Epidermal melanocyte (primary cell): ENCODE data around the gene CUL4A.
"Not testable (repeated sequence)": the region's sequence is repeated elsewhere in the genome, so short reads cannot be mapped to it uniquely, and the experiment has no call there.

Source experiments
- DNase-seq: peaks from one replicate; pipeline ENCODE4 v3.0.0; 2011; ENCODE audit warnings: low spot score; ENCODE audit not compliant: insufficient read length

CUL4A gene

DNA sequence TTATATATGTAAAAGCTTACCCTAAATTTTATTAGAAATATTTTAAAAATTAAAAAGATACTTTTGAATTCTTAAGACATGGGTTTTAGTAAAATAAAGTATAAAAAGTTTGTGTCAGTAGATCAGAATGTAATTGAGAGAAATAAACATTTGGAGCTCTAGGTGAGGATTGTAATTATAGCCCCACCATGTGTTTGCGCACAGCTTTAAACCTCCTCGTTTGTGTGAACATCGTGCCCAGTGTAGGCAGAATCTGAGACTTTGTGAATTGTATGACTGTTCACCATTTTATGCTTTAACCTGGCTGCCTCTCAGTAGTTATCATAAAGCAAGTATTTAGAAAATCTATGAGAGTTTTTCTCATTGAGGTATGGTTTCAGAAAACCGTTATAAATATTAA, 29.1 kb downstream of the CUL4A start:
- DNase-seq = no peak

DNA sequence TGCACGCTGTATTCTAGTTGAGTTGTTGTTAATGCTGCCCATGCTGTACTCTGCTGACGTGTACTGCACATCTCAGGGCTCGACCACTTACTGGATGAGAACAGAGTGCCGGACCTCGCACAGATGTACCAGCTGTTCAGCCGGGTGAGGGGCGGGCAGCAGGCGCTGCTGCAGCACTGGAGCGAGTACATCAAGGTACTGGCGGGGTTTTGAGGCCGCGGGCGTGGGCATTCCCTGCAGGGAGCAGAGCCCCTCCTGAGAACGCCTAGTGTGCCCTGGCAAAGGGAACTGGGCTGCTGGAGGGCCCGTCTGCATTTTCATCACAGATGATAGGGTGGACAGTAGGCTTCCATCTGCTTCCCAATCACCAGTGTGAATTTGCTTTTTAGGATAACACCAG, 29.9 kb downstream of the CUL4A start:
- DNase-seq = no peak

DNA sequence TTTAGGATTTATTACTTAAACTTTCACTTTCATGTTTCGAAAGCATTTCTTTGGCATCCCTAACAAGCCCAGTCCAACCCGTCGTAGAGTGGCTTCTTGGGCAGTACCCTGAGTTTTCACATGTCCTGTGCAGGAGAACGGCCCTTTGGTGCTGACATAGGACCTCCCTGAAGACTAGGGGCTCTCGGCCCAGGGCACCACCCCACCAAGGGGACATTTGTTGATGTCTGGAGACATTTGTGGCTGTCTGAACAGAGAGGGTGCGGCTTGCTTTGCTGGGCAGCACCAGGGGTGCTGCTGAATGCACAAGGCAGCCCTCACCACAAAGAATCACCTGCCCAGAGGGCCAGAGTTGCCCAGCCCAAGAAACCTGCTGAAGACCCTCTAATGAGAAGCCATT, 30.6 kb downstream of the CUL4A start:
- DNase-seq = no peak

DNA sequence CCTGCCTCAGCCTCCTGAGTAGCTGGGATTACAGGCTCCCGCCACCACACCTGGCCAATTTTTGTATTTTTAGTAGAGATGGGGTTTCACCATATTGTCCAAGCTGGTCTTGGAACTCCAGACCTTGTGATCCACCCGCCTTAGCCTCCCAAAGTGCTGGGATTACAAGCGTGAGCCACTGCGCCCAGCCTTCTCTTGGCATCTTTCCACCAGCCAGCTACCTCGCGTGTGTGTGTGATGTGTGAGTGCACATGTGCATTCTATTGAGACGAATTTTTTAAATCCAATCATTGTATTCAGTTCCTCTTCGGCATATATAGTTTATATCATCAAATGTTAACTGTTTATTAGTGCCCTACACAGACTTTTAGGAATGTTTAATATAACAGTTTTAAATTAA, 32.2 kb downstream of the CUL4A start:
- DNase-seq = not testable (repeated sequence)

DNA sequence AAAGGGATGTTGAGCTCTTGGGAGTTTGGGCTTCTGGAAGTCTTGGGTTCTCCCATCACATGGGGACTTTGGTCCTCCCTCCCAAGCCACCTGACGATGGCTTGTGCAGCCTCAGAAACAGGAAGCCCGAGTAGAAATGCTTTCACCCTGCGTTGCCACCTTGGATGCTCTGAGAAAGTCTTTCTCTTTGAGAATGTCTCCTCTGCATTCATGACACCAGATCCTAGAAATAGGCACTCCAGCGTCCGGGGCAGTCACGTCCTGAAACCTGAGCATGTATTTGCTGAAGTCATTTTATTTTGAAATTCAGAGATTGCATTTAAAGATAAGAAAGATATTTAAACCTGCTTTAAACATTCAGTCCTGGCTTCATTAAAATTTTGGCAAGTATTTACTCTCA, 34.4 kb downstream of the CUL4A start:
- no peak for DNase-seq

DNA sequence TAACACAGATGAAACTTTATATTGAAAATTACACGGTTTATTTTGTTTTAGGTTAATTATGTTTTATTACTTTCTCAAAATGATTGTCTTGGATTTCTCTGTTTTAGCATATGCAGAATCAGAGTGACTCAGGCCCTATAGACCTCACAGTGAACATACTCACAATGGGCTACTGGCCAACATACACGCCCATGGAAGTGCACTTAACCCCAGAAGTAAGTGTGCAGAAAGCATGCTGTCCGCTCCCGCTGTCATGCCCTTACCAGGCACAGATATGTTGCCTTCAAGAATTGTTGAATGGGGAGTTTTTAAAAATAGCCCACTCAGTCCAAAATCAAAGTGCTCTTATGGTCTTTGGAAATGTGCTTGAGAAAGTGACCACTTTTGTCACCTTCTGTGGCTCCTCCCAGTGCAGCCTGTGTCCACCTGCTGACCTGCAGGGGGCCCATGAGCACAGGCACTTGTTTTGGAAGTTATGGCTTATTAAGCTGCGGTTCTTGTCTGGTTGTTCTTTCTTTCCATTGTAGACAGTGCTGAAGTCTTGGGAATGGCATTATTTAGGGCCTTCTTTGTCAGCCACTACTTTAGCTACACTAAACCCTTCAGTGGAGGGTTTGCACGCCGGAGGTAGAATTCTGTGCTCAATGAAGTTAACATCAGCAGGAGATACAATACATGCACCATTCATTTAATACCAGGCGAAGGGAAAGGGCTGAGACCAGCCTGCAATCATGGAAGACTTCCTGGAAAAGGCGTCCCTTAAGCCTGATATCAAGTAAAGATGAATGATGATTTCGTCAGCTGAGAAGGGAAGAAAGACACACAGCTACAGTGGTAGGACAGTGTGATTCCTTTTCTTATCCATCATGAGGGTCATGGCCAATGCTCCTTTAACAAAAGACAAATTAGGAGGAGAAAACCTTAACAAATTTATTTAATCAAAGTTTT, 36.7 kb downstream of the CUL4A start:
- no peak for DNase-seq

DNA sequence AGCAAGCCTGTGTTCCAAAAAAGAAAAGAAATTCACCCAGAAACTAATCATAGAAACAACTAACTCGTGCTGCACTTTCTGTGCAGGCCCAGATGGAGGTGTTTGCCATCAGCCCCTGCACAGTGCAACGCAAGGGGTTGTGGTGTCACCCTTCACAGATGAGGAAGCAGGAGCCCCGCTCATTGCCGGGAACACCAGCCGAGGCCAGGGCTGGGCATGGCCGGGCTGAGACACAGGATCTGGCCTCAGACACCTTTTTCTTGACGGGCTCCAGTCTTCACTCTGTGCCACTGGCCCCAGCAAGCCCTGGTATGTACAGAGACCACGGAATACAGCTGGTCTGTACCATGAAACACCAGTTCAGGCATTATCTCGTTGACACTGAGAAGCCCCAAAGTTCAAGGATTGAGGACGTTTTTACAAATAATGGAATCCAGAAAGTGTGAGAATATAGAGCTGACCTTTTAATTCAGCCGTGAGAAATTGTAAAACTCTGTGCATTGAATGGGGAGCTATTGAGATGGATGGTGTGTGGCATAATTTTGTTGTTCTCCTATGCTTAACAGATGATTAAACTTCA, 43.2 kb downstream of the CUL4A start:
- no peak for DNase-seq

DNA sequence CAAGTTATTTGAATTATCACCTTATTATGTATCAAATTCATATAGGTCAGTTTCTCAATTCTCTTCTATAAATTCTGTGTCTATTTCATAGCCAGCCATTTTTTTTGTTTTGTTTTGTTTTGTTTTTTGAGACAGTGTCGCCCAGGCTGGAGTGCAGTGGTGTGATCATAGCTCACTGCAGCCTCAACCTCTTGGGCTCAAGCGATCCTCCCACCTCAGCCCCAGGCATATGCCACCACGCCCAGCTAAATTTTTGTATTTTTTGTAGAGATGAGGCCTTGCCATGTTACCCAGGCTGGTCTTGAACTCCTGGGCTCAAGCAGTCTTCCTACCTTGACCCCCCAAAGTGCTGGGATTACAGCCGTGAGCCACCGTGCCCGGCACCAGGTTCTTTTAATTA, 48.5 kb downstream of the CUL4A start:
- not testable (repeated sequence) for DNase-seq

DNA sequence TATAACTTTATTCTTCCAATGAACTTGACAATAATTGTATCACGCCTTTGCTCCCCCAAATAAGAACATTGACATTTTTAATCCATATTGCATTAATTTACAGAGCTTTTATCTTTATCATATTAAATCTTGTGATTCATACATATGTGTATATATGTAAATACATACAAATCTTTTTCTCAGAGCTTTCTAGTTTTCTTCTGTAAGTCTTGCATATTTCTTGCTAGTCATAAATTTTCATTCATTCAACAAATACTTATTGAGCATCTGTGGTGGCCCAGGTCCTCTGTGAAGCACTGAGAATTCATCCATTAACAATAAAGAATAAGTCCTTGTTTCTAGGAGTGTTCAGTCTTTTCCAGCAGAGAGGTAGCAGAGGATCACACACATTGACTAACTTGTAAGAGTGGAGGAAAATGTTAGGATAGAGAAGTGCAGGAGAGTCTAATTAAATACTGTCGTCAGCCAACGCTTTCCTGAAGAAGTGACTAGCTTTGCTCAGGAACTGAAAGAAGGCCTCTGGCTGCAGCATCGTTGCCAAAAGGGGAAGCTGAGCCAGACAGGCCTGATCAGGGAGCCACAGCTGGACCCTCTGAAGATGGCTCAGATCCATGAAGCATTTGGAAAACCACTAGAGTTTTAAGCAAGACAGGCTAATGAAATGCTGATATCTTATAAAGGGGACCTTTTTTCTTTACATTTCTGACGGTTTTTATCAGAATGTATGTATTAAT, 49.1 kb downstream of the CUL4A start:
- no peak for DNase-seq

DNA sequence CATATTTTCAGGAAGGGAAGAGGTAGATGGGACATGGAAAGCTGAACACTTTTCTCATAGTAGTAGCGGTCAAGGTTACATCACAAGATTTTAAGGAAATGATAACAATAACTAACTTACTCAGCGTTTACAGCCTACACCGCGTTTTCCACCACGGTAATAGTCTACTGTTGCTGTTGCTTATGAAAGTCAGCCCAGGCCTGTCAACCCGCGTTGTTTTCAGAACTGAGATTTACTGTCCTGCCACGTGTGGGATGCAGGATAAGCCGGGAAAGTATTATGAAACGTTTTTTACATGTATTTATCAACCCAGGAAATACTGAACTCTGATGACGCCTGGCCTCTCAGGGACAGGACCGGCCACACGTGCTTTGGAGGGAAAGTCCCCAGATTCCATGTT, 51.6 kb downstream of the CUL4A start:
- DNase-seq = no peak

DNA sequence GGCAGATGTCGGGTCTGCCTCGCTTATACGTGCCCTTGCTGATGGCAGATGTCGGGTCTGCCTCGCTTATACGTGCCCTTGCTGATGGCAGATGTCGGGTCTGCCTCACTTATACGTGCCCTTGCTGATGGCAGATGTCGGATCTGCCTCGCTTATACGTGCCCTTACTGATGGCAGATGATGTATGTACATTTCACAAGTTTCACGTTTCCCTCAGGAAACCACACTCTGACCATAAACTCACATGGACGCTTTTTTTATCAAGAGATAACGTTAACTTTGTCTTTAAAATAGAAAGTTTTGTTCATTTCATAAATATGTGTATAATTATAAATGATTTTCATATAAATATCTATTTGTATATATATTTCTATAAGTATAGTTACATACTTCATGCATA, 53.6 kb downstream of the CUL4A start:
- not testable (repeated sequence) for DNase-seq

DNA sequence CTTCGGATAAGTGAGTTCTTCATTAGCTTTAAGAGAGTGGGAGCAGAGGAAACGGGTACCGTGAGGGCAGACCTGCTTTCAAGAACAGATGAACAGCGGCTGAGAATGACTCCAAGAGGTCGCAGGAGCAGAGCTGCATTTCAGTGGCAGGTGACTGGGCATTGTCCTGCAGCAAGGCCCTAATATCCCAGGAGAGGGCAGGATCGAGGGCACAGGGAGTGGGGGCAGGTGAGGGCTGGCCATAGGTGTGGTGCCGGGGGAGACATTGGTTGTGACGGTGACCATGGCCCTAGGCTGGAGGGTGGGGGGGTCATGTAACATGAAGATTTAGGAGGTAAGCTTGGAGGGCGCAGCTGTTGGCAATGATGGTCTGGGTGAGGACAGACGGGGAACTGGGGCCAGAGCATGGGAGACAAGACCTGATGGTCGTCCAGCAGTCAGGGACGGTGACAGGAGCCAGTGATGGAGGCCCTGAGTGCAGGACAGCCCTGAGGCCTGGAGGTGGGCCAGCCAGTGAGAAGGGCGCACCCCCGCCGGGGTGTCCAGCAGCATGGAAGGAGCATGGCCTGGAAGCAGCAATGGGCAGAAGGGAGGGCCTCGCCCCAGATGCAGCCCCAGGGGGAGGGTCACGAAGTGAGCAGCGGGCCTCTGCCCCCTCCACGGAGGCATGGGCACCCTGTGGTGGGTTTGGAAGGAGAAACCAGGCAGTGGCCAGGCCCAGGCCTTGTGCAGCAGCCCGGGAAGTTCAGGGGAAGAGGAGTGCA, 58.4 kb downstream of the CUL4A start:
- DNase-seq = no peak

DNA sequence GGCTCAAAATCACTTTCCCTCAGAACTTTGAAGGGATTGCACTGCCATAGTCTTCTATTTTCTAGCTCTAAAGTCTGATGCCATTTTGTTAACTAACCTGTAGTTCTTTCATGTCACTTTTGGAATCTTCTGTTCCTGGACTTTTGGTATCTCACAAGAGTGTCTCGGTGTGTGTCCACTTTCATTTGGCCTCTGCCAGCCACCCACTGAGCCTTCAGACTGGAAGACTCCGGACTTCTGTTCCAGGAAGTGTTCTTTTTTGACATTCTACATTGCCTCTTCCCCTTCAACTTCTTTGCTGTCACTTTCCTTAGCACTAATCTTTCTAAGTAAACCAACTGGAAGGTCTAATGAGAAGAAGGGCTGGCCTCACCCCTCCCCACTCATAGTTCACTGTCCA, 62.6 kb downstream of the CUL4A start:
- no peak for DNase-seq

DNA sequence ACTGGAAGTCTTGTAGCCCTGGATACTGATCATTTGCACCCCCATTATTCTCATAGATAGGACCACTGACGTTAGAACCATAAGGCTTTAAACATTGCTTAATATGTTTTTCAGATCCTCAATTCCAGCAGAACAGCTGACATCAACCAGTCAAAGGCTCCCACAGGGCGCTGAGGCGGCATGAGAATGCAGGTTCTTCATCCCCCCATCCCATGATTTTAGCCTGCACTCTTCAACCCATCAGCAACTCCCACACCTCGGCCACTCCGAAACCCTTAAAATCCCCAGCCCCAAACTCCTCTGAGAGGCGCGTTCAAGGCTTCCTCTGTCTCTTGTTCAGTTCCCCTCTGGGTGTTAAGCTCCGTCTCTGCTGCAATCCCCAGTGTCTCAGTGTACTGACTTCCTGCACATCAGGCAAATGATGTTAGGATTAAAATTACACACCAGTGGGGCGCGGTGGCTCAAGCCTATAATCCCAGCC, 63.3 kb downstream of the CUL4A start:
- no peak for DNase-seq

DNA sequence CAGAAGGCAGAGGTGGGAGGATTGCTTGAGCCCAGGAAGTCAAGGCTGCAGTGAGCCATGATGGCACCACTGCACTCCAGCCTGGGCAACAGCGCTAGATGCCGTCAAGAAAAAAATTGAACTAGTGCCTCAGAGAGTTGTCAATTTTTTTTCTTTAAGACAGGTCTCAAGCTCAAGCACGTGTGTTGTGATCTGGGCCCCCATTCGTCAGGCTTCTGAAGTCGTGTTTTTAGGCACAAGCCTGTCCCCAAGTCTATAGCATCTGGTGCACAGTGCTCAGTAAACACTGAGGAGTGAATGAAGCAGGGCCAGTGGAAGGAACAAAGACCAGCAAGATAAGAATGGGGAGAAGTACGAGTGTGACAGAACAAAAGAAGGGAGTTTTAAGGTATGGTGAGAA, 63.9 kb downstream of the CUL4A start:
- no peak for DNase-seq

DNA sequence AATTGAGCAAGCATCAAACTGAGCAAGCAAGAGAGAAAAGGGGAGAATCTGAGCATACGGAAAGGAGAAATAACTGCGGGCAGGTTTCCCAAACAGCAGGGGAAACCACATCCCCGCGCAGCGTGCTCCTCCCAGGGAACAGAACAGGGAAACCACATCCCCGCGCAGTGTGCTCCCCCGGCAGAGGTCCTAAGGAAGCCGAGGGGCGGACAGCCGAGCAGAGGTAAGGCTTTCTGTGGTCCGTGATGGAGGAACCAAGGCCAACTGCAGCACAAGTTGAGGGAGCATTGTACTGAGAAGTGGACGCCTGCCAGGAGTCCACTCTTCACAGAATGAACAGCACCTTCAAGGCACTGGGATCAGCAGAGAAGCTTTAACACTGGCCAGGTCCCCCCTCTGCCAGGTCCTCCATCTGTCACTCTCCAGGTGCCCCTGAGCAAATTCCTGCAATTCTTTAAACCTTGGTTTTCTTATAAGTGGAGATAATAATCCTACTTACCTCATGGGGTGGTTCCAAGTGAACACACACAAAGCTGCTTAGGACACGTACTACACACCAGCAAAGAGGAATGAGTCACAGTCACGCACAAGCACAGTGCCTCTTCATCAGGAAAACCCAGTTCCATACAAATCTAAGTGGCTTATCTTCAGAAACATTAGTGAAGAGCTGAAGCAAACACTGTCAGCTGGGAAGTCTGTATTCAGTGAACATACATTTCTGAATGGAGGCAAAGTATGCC, 64.6 kb downstream of the CUL4A start:
- no peak for DNase-seq

DNA sequence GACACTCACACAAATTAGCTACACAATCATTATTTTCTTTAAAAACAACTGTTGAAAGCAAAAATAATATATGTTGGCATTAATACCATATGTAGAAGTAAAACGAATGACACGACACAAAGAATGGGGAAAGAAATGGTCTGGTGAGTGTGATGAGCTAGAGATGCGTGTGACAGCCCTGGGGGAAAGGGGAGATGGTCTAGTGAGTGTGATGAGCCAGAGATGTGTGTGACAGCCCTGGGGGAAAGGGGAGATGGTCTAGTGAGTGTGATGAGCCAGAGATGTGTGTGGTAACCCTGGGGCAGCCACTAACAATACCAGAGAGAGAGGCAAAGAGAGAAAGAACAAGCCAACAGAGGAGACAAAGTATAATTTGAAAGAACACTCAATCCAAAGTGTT, 65.3 kb downstream of the CUL4A start:
- DNase-seq = no peak

DNA sequence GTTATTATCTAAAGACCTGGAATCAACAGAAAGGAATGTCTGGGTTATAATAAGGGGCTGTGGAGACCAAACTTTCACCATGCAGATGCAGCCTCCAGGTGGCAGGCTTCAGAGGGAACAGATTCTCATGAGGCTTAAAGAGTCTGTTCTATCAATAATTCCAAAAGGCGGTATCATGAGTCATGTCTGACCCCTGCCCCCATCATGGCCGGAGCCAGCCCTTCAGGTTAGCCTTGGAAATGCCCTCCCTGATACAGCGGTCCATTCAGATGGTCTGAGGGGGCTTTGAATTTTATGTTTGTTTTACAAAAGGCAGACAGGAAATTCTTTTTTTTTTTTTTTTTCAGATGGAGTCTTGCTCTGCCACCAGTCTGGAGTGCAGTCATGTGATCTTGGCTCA, 66.0 kb downstream of the CUL4A start:
- no peak for DNase-seq

DNA sequence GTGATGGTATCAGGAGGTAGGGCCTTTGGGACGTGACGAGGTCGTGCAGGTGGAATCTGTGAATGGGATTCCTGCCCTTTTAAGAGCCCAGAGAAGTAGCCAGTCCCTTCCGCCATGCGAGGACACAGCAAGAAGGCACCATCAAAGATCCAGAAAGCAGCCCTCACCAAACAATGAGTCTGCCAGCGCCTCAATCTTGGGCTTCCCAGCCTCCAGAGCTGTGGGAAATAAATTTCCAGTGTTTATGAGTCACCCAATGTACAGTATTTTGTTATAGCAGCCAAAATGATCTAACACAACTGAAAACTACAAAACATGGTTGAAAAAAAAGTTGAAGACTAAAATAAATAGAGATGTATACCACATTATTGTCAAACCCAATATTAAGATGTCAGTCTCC, 70.7 kb downstream of the CUL4A start:
- no peak for DNase-seq

DNA sequence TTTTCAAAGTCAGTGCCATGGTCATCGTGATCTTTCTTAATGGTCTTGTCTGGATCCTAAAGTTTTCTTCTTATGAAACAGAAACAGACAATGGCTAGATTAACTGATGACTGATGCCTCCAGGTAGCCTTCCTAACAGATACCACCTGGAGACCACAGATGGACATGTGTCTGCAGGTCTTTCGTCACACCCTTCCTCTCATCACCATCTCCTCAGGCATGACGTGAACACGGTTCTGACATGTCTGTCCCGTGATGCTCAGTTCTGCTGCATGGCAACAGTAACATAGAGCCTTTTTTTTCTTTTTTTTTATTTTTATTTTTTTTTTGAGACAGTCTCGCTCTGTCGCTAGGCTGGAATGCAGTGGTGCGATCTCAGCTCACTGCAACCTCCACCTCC, 74.5 kb downstream of the CUL4A start:
- no peak for DNase-seq

DNA sequence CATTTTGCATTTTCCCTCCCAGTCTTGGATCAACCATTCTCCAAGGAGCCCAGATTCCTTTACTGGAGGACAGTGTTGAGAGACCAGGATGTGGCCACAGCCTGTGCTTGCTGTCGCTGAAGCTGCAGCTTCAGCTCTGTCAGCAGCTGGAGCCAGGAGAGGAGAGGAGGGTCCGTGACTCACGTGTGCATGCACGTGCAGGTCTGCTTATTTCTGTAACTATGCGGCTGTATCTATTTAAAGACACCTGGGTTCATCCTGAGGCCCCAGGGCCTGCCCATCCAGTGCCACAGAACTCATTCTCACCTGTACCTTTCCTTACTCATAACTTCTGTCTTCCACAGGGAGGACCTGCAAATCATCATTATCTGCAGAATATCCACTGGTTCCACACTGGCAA, 79.5 kb downstream of the CUL4A start:
- no peak for DNase-seq
